ENCODE measurements around the gene CNKSR3.

The CNKSR3 gene

DNA sequence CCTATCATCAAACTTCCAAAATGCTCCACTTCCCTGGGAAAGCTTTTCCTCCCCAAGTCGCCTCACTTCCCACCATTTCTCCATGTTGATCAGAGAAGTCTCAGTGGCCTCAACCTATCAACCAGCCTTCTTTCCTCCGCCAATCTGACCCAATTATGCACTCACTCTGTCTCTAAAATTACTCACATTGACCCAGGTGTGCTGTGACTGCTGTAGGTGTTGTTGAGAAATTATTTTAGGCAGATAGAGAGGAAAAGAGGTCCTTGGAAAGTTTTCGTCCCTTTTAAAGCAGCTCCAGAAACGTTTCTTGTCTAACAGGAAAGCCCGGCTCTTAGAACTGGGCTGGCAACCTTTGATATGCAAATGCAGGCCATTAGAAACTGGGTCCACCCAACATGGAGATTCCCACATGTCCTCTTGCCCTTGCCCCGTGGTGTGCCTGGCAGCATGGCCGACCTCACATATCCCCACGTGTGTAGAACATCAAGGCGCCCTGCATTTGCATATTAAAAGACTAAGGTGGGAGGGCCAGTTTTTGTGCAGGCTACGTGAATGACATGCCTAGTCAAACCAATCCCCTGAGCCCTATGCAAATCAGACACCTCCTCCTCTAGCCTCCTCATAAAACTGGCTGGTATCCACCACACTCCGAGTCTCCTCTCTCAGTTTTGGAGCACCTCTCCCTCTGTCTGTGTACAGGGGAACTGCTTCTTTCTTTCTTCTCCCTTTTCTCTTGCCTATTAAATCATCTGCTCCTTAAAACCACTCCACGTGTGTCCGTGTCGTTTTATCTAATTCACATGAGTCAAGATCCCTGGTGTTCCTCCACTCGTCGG is 166.8 kb downstream of the CNKSR3 start:
- no peak overlapping the region for H3K4me3 ChIP-seq (ENCODE audit: low read length)
- DNase-seq (ENCODE audit: low read depth) = peak; percentile 44
- TF ChIP-seq, protein P1, sequence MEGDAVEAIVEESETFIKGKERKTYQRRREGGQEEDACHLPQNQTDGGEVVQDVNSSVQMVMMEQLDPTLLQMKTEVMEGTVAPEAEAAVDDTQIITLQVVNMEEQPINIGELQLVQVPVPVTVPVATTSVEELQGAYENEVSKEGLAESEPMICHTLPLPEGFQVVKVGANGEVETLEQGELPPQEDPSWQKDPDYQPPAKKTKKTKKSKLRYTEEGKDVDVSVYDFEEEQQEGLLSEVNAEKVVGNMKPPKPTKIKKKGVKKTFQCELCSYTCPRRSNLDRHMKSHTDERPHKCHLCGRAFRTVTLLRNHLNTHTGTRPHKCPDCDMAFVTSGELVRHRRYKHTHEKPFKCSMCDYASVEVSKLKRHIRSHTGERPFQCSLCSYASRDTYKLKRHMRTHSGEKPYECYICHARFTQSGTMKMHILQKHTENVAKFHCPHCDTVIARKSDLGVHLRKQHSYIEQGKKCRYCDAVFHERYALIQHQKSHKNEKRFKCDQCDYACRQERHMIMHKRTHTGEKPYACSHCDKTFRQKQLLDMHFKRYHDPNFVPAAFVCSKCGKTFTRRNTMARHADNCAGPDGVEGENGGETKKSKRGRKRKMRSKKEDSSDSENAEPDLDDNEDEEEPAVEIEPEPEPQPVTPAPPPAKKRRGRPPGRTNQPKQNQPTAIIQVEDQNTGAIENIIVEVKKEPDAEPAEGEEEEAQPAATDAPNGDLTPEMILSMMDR (conservative IDR thresholded peaks at IDR 0.05; ENCODE audit: low read length) = peak; percentile 58

DNA sequence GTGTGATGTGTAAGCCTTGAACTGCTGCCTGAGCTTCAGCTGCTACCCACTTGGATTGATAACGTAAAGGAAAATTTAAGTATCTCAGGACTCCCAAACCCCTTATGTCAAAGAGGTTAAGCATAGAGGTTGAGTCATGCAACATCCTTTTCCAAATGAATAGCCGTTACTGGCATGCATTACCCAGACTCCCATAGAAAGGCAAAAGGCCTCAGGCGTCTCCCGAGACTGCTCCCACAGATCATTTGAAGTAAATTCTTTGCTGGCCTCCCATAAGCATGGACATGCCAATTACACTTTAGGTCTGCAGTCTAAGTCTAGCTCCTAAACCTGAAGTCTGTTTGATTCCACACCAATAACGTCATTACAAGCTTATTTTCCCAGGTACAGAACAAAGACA is 168.6 kb downstream of the CNKSR3 start:
- TF ChIP-seq, protein P1 (conservative IDR thresholded peaks at IDR 0.05; ENCODE audit: low read length) = no peak
- DNase-seq (ENCODE audit: low read depth) = no peak
- no peak overlapping the region for H3K4me3 ChIP-seq (ENCODE audit: low read length)

DNA sequence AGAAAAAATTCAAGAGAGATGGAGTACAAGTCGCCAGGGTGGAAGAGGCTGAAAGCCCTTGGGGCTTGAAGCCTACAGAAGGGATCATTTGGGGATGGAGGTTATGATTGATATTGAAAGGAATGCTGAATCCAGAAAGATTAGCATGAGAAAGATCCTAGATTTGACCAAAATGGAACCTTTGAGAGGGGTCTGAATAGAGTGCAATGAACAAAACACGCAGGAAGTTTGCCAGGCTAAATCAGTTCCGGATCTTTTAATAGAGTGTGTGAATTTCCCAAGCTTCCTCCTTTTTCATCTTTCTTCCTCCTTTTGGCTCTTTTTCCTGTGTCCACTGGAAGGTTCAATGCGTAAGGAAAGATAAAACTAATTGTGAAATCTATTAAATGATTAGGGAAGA is 169.1 kb downstream of the CNKSR3 start:
- TF ChIP-seq, protein P1 (conservative IDR thresholded peaks at IDR 0.05; ENCODE audit: low read length) = no peak
- no peak overlapping the region for H3K4me3 ChIP-seq (ENCODE audit: low read length)
- DNase-seq (ENCODE audit: low read depth) = no peak

Data from AG10803 (cell line).